GM19467 (cell line): ENCODE results near the gene SERPINA12.

Source experiments
- ATAC-seq: cut with Tn5 transposase; IDR thresholded peaks from one replicate; pipeline ENCODE4 v1.9.1; 2021; ENCODE audit warnings: mild to moderate bottlenecking, moderate library complexity; ENCODE audit not compliant: unreplicated experiment

SERPINA12 gene, protein sequence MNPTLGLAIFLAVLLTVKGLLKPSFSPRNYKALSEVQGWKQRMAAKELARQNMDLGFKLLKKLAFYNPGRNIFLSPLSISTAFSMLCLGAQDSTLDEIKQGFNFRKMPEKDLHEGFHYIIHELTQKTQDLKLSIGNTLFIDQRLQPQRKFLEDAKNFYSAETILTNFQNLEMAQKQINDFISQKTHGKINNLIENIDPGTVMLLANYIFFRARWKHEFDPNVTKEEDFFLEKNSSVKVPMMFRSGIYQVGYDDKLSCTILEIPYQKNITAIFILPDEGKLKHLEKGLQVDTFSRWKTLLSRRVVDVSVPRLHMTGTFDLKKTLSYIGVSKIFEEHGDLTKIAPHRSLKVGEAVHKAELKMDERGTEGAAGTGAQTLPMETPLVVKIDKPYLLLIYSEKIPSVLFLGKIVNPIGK

GRCh38 chr14:94509356-94509755 is at the start of gene SERPINA12:
TSS of gene SERPINA12 (minus strand) at chr14:94509469. CDS start at chr14:94498397, 11,072 bp downstream.
- ATAC-seq, result no peak

- ATAC-seq, result no peak
Observed at GRCh38 chr14:94558842-94559241, 49.6 kb upstream of the SERPINA12 start.

DNA sequence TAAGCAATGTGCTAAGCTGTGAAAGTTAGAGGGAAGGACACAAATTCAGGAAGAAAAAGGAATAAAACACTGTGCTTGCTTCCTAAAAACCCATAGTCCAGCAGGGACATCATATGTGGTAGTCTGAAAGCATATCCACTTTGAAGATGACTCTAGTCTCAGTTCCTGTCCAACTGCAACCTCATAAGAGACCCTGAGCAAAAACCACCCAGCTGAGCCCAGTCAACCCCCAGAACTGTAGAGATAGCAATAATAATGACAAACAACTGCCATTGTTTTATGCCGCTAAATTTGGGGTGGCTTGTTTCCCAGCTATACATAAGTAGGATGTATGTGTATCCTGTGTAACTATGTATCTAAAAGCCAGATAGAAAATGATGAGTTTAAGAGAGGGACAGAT is 48.1 kb upstream of the SERPINA12 start:
- no peak for ATAC-seq

GRCh38 chr14:94555991-94556390 is 46.7 kb upstream of the SERPINA12 start:
- ATAC-seq, result no peak

DNA sequence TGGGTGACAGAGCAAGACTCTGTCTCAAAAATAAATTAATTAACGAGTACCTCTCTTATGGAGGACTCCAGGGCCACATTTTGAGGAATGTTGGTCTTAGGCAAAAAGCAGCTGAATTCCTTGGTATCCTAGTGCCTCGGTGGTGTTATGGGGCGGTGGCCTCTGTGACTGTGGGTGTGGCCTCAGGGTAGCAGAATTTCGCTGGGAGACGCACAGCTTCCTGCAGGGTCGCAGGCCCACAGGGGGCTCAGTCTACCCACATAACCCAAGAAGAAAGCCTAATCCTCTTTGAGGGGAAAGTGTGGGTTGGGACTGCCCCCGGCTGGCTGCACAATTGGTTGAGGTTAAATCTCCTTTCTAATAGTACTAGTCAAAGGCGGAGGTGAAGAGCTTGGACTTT is 40.8 kb upstream of the SERPINA12 start:
- no peak for ATAC-seq

GRCh38 chr14:94548999-94549985 is 40.0 kb upstream of the SERPINA12 start:
- ATAC-seq, result peak; percentile 67

DNA sequence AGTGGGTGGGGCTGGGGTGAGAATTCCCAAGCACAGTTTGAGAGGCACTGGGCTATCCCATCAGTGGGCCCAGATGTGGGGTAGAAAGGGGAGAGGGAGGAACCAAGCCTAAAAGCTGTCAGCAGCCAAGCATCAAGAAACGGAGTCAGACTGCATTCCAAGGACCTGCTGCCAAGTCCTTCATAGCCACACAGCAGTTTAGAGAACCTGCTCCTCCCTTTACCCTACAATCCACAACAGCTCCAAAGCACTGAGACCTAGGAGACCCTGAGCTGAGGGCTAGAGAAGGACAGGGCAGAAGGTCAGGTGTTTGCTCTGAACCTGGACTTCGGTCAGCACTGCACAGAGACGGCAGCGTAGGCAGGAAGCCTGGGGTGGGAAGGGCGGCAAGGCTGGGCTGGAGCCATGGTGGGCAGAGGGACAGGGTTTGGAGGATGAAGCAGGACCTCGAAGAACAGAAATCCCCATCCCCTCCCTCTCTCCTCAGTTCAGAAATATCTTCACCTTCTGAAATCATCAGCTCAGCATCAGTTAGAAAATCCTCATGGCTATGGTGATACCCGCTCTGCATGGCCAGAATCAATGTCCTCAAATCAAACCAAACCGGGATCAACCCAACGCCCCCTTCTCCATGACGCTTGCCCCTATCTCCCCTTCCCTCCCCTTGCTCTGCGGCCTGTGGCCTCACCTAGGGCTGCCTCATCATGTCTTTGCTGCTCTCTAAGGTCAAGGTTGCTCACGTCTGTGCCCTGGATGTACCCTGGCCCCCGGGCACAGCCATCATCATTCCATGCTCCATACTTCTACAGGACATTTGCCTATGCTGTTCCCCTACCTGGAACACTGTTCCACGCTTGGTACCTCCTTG is 39.1 kb upstream of the SERPINA12 start:
- ATAC-seq, result no peak

DNA sequence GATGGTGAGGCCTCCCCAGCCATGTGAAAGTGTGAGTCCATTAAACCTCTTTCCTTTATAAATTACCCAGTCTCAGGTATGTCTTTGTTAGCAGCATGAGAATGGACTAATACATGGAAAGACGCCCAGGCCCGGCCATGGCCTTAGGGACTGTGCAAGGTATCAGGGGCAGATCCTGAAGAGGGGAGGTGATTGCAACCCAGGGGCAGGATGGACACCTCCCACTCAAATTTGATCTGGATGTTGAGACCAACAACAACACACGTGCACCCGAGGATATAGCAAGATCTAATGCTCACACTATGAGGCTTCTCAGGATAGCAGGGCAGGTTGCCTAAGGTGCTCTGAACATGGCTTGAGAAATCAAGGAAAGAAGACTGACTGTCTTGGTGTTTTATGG is 38.5 kb upstream of the SERPINA12 start:
- ATAC-seq, result no peak

GRCh38 chr14:94547151-94547680 is 37.9 kb upstream of the SERPINA12 start:
- ATAC-seq, result no peak

- no peak for ATAC-seq
Observed at GRCh38 chr14:94545131-94545841, 36.0 kb upstream of the SERPINA12 start.

- ATAC-seq, result no peak
Observed at GRCh38 chr14:94544726-94545125, 35.5 kb upstream of the SERPINA12 start.

GRCh38 chr14:94543449-94544124 is 34.3 kb upstream of the SERPINA12 start:
- ATAC-seq, result no peak

GRCh38 chr14:94542811-94543440 is 33.7 kb upstream of the SERPINA12 start:
- no peak for ATAC-seq

DNA sequence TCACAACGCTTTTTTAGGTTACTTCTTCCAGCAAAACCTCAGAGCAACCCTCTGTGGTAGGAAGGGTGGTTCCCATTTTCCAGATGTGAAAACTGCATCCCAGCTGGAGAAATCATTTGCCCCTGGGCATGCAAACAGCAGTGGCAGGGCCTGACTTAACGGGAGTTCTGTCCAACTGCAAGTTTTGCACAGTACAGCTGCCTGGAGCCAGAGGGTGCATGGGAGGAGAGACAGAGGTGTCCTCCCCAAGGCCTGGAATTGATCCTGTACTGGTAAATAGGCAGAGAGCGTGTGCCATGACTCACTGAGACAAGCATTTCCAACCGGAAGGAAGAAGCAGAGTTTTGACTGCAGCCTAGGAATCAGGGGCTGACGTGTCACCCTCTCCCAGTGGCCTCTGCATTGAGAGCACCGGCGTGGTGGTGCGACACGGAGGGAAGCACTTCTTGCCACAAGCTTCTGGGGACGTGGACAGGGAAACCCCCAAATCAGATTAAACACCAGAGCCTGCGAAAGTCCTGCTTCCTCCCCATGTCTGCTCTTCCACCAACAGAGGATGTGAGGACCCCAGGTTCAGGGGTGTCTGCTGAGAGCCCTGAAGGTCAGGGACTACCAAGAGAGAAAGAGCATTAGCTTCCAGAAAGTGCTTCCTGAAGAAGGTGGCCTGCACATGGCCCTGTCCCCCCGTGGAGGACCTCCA is 33.0 kb upstream of the SERPINA12 start:
- no peak for ATAC-seq

DNA sequence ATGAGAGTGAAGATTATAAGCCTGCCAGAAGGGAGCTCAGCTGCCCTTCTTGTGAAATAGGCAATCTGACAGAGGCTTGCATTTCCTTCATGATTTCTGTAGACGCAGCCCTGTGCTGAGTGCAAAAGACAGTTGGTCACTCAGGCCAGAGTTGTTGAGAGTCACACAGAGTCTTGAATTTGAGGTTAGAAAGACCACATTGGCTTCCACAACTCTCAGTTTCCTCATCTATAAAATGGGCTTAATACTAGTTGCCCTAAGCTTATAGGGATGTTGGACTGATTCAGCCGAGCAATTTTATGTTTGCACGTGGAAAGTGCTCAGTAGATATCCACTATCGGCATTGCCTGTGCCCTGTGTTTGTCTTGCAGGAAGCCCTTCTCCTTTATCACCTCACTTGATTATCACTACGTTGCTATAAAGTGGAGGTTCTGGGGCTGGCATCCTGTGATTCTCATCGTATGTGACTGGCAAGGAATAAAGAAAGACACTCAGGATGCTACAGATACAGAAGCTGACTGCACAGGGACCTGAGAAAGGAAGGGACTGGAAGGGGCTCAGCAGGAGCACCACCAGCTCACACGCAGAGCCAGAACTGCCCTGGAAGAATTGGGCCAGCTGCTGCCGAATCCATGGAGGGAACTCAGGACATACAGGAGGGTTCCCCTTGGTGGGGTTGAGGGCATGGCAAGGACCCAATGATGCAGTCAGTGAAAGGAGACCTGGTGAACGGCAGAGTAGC is 32.1 kb upstream of the SERPINA12 start:
- no peak for ATAC-seq

- no peak for ATAC-seq
Observed at GRCh38 chr14:94540031-94540794, 30.9 kb upstream of the SERPINA12 start.

DNA sequence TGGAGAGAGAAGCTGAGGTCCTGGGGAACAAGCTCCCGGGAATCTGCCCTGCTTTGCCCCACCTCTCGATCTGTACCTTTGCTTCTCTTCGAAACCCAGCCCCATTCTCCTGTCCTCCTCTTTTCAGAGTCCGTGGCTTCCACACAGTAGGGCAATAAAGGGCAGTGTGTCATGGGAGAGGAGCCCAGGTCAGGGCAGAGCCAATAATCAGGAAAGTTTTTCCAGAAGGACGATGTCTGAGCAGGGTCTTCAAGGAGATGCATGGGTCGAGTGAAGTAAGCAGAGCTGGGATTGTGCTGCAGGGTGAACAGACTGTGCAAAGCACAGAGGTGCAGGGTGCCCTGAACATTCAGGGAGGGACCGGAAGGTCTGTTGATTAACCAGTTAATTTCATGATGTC is 29.9 kb upstream of the SERPINA12 start:
- ATAC-seq, result no peak
